Pulmonary artery endothelial cell (primary cell): Measurements from ENCODE around the gene GLUL. TPM values are rescaled to one million over a fixed set of nuclear protein-coding genes. Genes with fewer than 3 reads are reported as not detected.
"Not testable (repeated sequence)": the region's sequence is repeated elsewhere in the genome, so short reads cannot be mapped to it uniquely, and the experiment has no call there.

Source experiments
- DNase-seq: peaks from one replicate; pipeline ENCODE4 v3.0.0-alpha.2; 2011; ENCODE audit warnings: low read depth, low spot score
- total RNA-seq: library from RNA; depleted of rRNA; stranded (reverse); fragments of >200 nt; gene quantifications from 2 replicates; pipeline ENCODE4 v1.2.3, GENCODE V29; 2014

GLUL gene
- total RNA-seq, 1 donor from 2014 or later, result 303 TPM

DNA sequence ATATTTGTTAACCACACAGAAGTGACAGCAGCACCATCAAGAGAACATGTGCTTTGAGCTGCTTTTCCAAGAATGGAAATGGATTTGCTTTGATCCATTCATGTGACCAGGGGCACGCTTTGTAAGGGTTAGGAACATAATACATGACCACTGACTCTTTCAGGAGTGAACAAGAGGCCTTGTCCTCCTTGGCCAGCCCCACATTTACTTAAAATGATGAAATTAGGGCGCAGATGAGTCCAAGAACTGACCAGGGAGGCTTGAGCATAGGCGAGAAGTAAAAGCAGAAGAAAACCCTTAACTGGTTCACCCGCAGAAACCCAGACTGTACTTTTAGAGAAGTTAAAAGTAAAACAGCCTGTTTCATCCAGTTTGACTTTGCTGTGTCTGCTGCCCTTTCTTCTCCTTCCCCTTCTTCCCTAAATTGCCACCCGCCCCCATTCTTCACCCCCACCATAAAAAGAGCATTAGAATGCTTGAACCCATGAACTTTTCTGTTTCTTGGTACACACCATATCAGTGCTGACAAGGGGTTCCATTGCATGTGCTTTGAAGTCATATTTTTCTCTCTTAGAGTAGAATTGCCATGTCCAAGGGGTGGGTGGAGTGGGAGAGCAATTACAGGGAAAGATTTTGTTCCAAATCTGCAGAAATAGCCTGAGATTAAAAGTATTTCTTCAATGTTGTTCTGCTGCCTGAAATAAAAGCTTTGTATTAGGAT lies 2.6 kb upstream of the GLUL start:
- no peak for DNase-seq

GRCh38 chr1:182392050-182393028 lies 749 bp upstream of the GLUL start:
- DNase-seq, result no peak

GRCh38 chr1:182391028-182391361 lies 595 bp downstream of the GLUL start:
- DNase-seq, result no peak

- no peak for DNase-seq
Measured at GRCh38 chr1:182389619-182390047, 2.0 kb downstream of the GLUL start.

DNA sequence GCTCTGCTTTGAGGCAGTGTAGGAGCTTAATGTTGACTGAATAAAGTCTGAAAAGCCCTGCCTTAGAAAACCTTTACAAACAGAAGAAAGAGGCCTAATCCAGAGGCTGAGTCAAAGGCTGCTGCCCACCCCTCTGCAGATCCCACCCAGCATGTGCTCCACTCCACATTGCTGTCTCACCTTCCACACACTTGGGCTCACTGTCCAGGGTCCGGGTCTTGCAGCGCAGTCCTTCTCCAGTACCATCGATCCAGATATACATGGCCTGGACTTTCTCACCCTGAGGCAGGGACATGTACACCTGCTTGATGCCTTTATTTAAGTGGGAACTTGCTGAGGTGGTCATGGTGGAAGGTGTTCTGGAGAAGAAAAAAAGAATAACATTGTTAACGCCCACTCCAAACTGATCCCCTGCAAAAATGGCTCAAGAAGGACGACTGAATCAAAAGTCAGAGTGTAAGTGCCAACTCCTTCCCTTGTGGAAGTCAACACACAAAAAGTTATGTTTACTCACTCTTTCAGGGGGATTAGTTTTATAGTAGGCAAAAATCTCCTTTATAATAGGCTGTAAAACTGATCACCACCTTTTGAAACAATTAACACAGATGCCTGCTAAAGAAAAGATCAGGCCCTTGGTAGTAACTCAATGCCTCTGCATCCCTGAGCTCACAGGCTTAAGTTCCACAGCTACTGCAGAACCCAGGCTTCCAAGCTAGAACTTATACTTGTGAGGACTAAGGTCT lies 3.0 kb downstream of the GLUL start:
- DNase-seq, result no peak

DNA sequence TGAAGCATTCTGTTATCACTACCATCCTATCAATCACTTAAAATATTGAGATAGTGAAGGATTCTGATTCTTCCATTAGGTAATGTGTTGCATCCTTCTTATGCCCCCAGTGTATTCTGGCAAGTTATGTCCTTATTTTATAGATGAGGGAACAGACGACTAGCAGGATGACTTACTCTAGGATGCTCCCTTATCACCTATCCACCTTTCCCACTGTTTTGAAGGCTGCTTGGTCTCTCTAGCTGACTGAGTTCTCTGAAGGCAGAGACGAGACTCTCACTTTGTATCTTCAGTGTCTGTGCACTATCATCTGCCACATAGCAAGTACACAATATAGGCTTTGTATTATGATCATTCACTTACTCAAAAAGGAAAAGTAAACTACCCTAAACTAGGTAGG lies 4.0 kb downstream of the GLUL start:
- DNase-seq, result no peak

- DNase-seq, result no peak
Measured at GRCh38 chr1:182386980-182387379, 4.6 kb downstream of the GLUL start.

GRCh38 chr1:182385885-182386853 lies 5.4 kb downstream of the GLUL start:
- no peak for DNase-seq

- DNase-seq, result no peak
Measured at GRCh38 chr1:182384387-182384960, 7.1 kb downstream of the GLUL start.

- no peak for DNase-seq
Measured at GRCh38 chr1:182383934-182384333, 7.7 kb downstream of the GLUL start.

DNA sequence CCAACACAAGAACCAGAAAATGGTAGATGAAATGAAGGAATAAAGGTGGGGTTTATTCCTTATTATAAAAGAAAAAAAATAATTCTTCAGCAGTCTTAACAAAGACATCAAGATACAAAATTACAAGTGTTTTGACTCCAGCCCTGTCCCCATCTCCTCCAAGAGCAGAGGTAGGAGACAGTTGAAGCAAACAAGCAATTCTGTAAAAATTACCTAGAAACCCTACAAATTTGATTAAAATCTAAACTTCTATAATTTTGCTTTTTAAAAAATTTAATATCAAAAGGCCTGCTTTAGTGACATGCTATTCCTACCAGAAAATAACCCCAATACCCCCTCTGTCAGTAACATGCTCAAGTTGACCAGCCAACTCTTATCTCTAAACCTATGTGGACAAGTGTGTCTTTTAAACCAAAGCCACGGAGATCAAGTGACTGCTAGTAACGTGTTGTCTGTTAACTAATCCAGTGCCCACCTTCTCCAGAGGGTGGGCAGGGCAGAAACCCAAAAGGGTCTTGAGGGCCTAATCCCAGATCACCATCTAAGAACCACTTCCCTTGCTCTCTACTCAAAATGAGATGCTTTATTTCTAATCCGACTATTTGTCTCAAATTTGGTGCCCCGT lies 8.4 kb downstream of the GLUL start:
- DNase-seq, result no peak

- no peak for DNase-seq
Measured at GRCh38 chr1:182381962-182382819, 9.4 kb downstream of the GLUL start.

GRCh38 chr1:182380199-182380598 lies 11.4 kb downstream of the GLUL start:
- no peak for DNase-seq

DNA sequence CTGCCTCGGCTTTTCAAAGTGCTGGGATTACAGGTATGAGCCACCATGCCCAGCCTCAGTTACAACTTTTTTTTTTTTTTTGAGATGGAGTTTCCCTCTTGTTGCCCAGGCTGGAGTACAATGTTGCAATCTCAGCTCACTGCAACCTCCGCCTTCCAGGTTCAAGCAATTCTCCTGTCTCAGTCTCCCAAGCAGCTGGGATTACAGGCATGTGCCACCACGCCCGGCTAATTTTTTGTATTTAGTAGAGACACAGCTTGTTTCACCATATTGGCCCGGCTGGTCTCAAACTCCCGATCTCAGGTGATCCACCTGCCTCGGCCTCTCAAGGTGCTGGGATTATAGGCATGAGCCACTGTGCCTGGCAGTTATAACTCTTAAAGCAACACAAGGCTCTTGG lies 11.8 kb downstream of the GLUL start:
- not testable (repeated sequence) for DNase-seq

GRCh38 chr1:182376936-182377574 lies 14.5 kb downstream of the GLUL start:
- DNase-seq, result no peak

DNA sequence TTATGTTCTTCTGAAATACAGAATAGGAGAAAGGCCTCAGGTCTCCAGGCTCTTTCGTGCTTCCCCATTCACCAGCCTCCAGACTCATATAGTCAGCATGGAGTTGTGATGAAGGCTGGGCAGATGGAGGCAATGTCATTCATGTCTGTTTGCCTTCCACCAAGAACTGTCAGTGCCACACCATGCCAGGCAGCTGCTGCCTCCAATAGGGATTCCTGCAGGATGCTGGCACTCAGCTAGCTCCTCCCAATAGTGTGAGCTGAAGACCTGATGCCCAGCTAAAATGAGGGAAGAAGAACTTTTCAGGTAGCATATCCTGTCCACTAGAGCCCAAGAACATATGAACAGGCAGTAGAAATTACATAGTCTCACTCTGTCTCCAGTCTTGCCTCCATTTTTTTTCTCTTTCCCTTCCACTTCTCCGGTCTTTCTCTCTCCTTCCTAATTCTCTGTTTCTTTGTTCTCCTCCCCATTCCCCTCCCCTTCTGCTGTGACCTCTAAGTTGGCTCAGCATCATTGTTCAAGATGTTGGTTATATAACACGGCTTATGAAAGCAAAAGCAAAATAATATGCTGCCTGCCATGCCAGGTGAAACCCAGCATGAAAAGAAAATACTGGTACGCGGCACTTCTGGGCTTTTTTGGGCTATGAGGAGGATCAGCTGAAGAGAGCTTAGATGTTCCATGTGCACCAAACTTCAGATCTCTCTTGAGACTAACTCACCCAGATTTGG lies 17.3 kb downstream of the GLUL start:
- DNase-seq, result no peak

DNA sequence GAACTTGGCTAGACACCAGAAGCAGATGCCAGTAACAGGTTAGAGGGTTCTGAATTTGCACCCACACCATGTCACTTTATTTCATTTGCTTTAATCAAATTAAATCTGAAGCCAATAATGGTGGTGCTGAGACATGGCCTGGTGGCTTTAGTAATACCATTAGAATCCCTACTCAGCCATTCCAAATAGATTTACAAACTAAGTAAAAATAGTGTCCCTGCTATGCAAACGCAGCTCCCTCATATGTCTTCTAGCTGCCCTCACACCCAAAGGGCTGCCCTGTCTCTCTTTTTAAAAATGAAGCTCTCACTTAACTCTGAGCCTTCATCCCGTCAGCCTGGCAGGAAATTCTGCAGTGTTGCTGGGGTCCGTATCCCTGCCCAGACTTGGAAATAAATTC lies 21.1 kb downstream of the GLUL start:
- DNase-seq, result no peak

- DNase-seq, result no peak
Measured at GRCh38 chr1:182368903-182369302, 22.7 kb downstream of the GLUL start.
